HG03442 (cell line): ENCODE results near the gene TMTC4.
A peak's percentile ranks its signal among the peaks of the same experiment; 100 is the strongest.
"Not testable (repeated sequence)": the region's sequence is repeated elsewhere in the genome, so short reads cannot be mapped to it uniquely, and the experiment has no call there.

Experiments
- ATAC-seq: cut with Tn5 transposase; IDR thresholded peaks from one replicate; pipeline ENCODE4 v1.9.1; 2021; ENCODE audit warnings: mild to moderate bottlenecking, moderate library complexity; ENCODE audit not compliant: unreplicated experiment

TMTC4 gene

DNA sequence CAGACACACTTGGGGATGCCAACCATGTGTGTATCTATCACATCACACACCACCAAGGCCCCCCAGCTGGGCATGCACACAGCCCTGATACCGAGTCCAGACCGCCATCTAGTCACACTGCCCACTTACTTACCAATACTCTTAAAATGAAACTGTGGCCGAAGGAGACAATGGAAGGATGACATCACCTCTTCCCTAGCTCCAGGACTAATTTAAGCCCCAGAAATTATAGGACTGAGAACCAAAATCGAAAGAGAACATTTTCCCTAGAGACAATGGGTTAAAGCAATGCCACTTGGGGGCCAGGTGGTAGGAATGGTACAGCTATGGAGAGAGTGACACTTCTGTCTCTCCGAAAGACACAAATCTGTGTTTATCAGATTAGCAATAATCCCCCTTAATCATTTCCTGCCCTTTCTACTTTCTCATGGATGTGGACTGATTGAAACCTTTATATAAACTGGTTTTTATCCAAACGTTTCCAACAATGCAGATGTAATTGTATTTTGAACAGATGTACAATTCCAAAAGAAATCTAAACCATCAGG, 85.3 kb downstream of the TMTC4 start:
- ATAC-seq, result no peak

GRCh38 chr13:100588331-100589177, 86.0 kb downstream of the TMTC4 start, which contains the start of gene GGACT:
Gene GGACT (minus strand): TSS chr13:100588789. CDS start chr13:100532591, 56,198 bp downstream.
- peak; percentile 98 for ATAC-seq

- no peak for ATAC-seq
These were observed 89.7 kb downstream of the TMTC4 start for GRCh38 chr13:100584896-100585295.

DNA sequence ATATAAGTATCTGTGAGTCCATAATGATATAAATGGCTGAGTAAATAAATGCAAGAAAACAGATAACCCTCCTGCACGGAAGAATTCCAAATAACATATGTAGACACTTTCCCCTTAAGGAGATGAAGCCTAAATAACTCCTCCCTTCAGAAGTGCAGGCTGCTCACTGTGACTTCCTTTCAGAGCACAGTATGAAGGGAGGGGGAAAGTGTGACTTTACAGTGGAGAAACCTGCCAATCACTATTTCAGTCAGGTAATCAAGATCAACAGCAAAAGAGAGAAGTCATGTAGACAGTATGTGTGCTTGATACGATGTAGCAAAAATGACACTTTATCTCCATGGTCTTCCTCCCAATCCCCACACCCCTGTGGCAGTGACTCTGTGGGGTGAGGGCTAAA, 93.1 kb downstream of the TMTC4 start:
- ATAC-seq, result no peak

DNA sequence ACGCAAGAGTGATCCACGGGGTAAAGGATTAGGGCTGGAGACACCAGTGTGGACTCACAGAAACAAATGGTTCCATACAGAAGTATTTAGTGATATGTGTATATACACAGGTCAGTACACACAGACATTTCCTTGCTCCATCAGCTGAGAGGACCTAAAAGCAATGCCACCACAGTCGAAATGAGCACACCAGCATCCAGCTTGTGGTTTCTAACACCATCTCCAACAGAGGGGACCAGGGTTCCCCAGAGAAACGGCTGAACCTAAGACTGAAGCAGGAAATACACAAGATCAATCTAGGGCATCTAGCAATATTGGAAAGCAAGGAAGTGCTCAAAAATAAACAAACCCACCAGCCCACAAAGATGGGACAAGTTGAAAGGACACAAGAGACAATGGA, 93.6 kb downstream of the TMTC4 start:
- ATAC-seq, result no peak

DNA sequence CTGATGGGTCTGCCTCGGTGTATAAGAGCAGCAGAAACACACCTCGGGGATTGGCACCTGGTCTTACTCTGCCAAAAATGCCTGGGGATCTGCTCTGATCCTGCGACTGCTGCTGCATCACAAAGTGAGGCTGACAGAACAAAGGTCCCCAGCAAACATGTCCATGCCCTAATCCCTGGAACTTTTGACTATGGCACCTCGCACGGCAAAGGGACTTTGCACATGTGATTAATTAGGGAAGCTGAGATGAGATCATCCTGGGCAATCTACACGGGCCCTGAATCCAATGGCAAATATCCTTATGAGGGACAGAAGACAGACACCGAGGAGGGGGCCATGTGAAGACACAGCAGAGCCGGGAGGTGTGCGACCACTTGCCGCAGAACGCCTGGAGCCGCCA, 94.5 kb downstream of the TMTC4 start:
- ATAC-seq, result no peak

DNA sequence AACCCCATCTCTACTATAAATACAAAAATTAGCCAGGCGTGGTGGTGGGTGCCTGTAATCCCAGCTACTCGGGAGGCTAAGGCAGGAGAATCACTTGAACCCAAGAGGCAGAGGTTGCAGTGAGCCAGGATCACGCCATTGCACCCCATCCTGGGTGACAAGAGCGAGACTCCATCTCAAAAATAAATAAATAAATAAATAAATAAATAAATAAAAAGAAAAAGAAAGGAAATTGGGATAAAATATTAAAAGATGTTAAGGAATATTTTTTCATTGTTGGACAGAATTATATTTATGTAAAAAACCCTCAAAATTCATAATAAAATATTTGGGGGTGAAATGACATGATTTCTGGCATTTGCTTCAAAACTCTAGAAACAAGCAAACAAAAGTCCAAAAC, 97.4 kb downstream of the TMTC4 start:
- not testable (repeated sequence) for ATAC-seq

DNA sequence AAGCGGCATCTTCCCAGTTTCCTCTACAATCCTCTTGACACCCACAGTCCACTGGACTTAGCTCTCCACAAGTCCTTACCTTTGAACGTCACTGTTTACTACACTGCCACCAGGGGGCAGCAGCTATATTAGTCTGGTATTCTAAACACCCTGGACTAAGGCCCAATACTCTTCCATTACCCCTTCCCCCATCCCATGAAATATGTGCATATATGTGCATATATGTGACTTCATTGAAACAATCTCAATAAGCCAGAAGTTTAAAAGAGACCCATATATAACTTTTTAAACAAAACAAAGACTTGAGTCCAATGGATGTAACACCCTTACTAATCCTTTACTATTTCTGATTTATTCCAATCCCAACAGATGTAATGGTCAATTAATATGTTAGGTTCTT, 101.5 kb downstream of the TMTC4 start:
- ATAC-seq, result peak; percentile 87

DNA sequence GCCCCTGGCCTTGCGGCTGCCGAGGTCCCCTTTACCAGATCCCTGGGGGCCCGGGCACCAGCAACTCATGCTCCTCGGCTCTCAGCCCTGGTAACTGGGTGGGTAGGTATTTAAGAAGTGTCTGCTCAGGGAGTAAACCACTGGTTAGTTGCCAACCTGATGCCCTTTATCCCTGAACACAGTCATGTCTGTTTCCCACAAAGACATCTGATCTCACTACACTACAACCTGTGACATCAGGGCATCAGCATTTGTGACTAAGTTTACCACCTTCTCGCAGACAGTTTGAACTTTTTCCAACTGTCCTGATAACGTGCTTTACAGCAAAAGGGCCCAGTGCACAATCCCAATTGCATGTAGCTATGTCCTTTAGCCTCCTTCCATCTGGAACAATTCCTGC, 108.1 kb downstream of the TMTC4 start:
- ATAC-seq, result no peak

- no peak for ATAC-seq
These were observed 109.3 kb downstream of the TMTC4 start for GRCh38 chr13:100565286-100565685.

DNA sequence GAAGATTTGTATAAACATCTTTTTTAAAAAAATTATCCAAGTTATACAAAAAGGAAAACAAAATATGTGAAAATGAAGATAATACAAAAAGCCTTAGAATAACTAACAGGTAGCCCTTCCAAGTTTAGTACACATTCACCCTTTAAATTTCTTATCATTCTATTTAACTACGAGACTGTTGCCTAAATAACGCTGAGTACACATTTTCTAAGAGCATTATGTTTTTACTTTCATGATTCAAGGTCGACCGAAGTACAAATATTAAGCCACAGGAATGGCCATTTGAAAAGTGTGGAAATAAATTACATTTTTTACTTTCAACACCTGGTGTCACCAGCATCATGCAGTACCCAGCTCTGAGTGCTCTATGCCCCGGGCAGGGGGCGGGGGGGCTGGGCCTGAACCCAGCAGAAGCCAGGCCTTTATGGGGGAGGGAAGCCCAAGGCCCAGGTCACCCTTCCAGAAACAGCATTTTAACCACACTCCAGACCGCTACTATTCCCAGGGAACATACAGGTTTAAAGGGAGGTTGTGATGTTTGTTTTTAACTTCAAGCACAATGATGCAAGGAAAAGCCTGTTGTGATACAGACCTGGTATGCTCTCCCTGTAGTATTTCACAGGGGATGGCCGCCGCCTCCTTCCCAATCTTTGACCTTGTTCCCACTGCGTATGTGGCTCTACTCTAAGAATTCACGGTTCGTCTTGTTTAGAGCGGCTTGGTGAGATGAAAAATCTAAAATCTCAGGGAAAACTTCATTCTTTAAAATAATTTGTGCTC, 110.0 kb downstream of the TMTC4 start:
- ATAC-seq, result no peak

DNA sequence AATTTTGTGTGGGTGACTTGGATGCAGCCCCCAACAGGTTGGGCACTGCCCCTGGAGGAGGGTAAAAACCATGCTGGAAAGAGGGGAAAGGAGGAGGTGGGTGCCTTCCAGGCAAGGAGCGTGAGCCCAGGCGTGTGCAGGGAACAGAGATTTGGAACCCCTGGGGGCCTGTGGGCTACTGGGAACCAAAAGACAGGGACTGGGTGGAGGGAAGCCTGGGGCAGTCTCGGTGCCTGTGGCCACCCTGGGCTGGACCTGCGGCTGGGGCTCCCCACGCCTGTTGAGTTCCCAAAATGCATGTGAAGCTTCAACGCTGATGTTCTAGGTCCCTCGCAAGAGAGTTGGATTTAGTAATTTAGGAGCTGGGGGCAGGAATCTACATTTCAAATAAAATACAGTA, 110.8 kb downstream of the TMTC4 start:
- ATAC-seq, result no peak

DNA sequence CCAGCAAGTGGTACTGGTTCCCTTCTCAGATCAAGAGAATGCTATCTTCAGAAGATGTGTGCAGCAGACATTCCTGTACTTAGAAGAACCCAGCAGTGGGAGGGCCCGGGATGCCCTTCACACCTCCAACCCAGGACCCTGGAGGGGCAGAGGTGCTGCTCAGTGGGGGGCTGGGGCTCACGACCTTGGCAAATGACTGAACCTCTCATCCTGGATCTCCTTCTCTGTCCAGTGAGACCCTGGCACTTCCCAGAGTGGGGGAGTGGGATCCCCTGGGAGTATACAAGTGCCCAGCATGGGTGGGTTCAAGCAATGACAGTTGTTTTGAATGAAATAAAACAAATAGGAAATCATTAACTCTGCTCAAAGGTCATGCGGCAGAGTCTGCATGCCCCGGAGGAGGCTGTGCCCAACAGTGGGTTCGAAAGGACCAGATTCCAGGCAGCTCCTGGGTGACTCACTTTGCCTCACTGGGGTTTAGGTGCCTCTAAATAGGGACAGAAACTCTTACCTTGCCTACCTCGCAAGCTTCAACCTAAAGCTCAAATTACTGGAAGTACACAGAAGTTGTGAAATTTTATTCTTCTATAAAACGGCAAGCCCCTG, 112.9 kb downstream of the TMTC4 start:
- ATAC-seq, result no peak

- no peak for ATAC-seq
These were observed 113.5 kb downstream of the TMTC4 start for GRCh38 chr13:100561158-100561499.

DNA sequence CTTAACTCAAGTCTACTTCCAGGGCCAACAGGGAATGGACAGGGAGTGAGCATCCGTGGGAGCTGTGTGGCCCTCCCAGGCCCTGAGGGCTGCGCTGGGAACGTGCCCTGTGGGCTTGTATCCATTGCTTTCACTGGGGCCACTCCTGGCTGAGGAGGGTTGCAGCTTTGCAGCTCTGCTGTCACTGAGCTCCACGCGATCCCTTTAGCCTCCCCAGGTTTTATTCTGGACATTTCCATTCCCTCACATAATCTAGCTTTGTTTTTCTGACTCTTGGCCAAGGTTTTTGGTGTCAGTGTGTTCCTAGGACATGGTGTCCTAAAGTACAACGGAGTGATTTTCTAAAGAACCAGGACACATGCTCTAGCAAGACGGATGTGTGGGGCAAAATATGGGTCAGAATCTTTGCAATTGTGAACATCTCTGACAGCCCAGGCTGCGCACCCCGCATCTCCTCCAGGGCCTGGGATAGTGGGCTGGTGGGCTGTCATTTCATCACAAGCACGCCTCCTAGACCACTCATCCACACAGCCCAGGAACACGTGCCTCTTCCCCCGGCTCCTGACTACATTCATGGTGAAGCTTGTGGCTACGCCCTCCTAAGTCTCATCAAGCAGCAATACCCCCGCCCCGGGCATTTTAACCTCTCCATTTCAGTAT, 114.0 kb downstream of the TMTC4 start:
- ATAC-seq, result no peak

GRCh38 chr13:100559886-100560285, 114.7 kb downstream of the TMTC4 start:
- no peak for ATAC-seq
